Endodermal cell (in vitro differentiated cells): ENCODE results near the gene LOXL3. TPM values are rescaled to one million over a fixed set of nuclear protein-coding genes. Genes with fewer than 3 reads are reported as not detected.
A peak's percentile ranks its signal among the peaks of the same experiment; 100 is the strongest.

Experiments
- DNase-seq: peaks from one replicate; pipeline ENCODE4 v3.0.0-alpha.2; 2017
- H3K27ac ChIP-seq: 2 replicates; pipeline ENCODE4 v1.5.1; 2013; ENCODE audit warnings: mild to moderate bottlenecking, low read depth, low read length, moderate library complexity
- H3K27me3 ChIP-seq: 2 replicates; pipeline ENCODE4 v1.6.1; 2013; ENCODE audit warnings: mild to moderate bottlenecking, low read length, moderate library complexity; ENCODE audit not compliant: insufficient read depth, control insufficient read depth, poor library complexity, severe bottlenecking
- H3K36me3 ChIP-seq: 2 replicates; pipeline ENCODE4 v1.7.0; 2013; ENCODE audit warnings: mild to moderate bottlenecking, low read length, moderate library complexity; ENCODE audit not compliant: control insufficient read depth, insufficient read depth
- H3K4me1 ChIP-seq: one replicate; pipeline ENCODE4 v1.7.0; 2013; ENCODE audit warnings: low read length; ENCODE audit not compliant: control insufficient read depth, insufficient read depth
- H3K4me3 ChIP-seq: 2 replicates; pipeline ENCODE4 v1.5.1; 2013; ENCODE audit warnings: mild to moderate bottlenecking, low read length, moderate library complexity
- H3K9ac ChIP-seq: 2 replicates; pipeline ENCODE4 v1.6.1; 2013; ENCODE audit warnings: mild to moderate bottlenecking, low read length, moderate library complexity; ENCODE audit not compliant: poor library complexity, severe bottlenecking; ENCODE audit errors: extremely low read depth
- H3K9me3 ChIP-seq: 2 replicates; pipeline ENCODE4 v1.6.1; 2013; ENCODE audit warnings: mild to moderate bottlenecking, low read length, moderate library complexity; ENCODE audit not compliant: control insufficient read depth
- H3K27ac Mint-ChIP-seq: 2 replicates; pipeline ENCODE4 v1.8.0; 2020; ENCODE audit warnings: mixed read lengths
- H3K27me3 Mint-ChIP-seq: 2 replicates; pipeline ENCODE4 v1.8.0; 2021; ENCODE audit warnings: mild to moderate bottlenecking, mixed read lengths; ENCODE audit not compliant: insufficient read depth
- H3K36me3 Mint-ChIP-seq: 2 replicates; pipeline ENCODE4 v1.8.0; 2020; ENCODE audit warnings: low read depth, mixed read lengths
- H3K4me1 Mint-ChIP-seq: 2 replicates; pipeline ENCODE4 v1.8.0; 2020; ENCODE audit warnings: mixed read lengths
- H3K4me3 Mint-ChIP-seq: 2 replicates; pipeline ENCODE4 v1.8.0; 2020; ENCODE audit warnings: mild to moderate bottlenecking, moderate library complexity, mixed read lengths
- H3K9me3 Mint-ChIP-seq: 2 replicates; pipeline ENCODE4 v1.8.0; 2020; ENCODE audit warnings: mild to moderate bottlenecking, mixed read lengths
- CTCF ChIP-seq: fragments of 200-600 bp; sonication (generic); conservative IDR thresholded peaks from 2 replicates; pipeline ENCODE4 v1.5.0; 2021; ENCODE audit warnings: antibody characterized with exemption, mild to moderate bottlenecking
- WGBS, 2 experiments: methylation state at CpG; one replicate each; pipeline versions ENCODE4 v1.1.5 to v1.1.7; 2013; ENCODE audit warnings: missing lambda C conversion rate in 2 of 2, mixed read lengths in 1 of 2; ENCODE audit not compliant: insufficient coverage in 1 of 2, insufficient read length in 1 of 2; 5-methylcytosine and 5-hydroxymethylcytosine counted together
- total RNA-seq, 2 donors: library from RNA; stranded (reverse); fragmentation: NEBNext Ultra II Directional in 1 of 2; extraction: Animal tissue kit (Norgen Biotek cat#: 25700) in 1 of 2; gene quantifications; 2 replicates in 1 of 2; 3 replicates in 1 of 2; pipeline ENCODE4 v1.2.1, GENCODE V29; 2021

LOXL3 gene
- total RNA-seq, 2 donors from 2014 or later, result 5.4 to 7.6 TPM

- Histone ChIP-seq H3K36me3 (no peaks in the 10 kb centered on the region), H3K9me3 (no peaks in the 10 kb centered on the region), H3K4me3 (no peak overlapping the region), H3K9ac (no peak overlapping the region), H3K27me3 (peaks cover 17% of the 10 kb centered on the region), H3K27ac (no peak overlapping the region), H3K4me1 (peaks cover 11% of the 10 kb centered on the region)
- no peaks in the 10 kb centered on the region for H3K9me3 Mint-ChIP-seq
- H3K4me3 Mint-ChIP-seq, result no peak overlapping the region
- peaks cover 4% of the 10 kb centered on the region for H3K4me1 Mint-ChIP-seq
- 84 to 88% methylated on average over 4 of the region's 4 CpGs for WGBS, 2 experiments
- no peak for DNase-seq
- peaks cover 9% of the 10 kb centered on the region for H3K27me3 Mint-ChIP-seq
- no peak overlapping the region for H3K27ac Mint-ChIP-seq
- H3K36me3 Mint-ChIP-seq, result no peaks in the 10 kb centered on the region
- no peak for TF ChIP-seq CTCF
These were observed 40.4 kb upstream of the LOXL3 start for GRCh38 chr2:74593826-74594772.

- Histone ChIP-seq H3K4me1 (peaks cover 18% of the 10 kb centered on the region), H3K9ac (no peak overlapping the region), H3K36me3 (no peaks in the 10 kb centered on the region), H3K9me3 (no peaks in the 10 kb centered on the region), H3K27ac (no peak overlapping the region), H3K27me3 (peaks cover 7% of the 10 kb centered on the region), H3K4me3 (no peak overlapping the region)
- no peak for TF ChIP-seq CTCF
- Mint-ChIP-seq H3K27me3 (peaks cover 14% of the 10 kb centered on the region), H3K9me3 (no peaks in the 10 kb centered on the region), H3K27ac (no peak overlapping the region), H3K4me3 (no peak overlapping the region), H3K4me1 (peaks cover 22% of the 10 kb centered on the region), H3K36me3 (no peaks in the 10 kb centered on the region)
- WGBS, 2 experiments, result 90 to 100% methylated on average over 1 to 2 of the region's 2 CpGs
- no peak for DNase-seq
These were observed 34.9 kb upstream of the LOXL3 start for GRCh38 chr2:74588664-74589063.

GRCh38 chr2:74587664-74588277 lies 34.0 kb upstream of the LOXL3 start:
- Histone ChIP-seq H3K27me3 (peaks cover under 1% of the 10 kb centered on the region), H3K4me3 (no peak overlapping the region), H3K27ac (no peak overlapping the region), H3K36me3 (no peaks in the 10 kb centered on the region), H3K9me3 (no peaks in the 10 kb centered on the region), H3K9ac (no peak overlapping the region), H3K4me1 (peaks cover 18% of the 10 kb centered on the region)
- Mint-ChIP-seq H3K27ac (no peak overlapping the region), H3K4me1 (peaks cover 26% of the 10 kb centered on the region), H3K4me3 (no peak overlapping the region), H3K36me3 (no peaks in the 10 kb centered on the region), H3K9me3 (no peaks in the 10 kb centered on the region), H3K27me3 (peaks cover 13% of the 10 kb centered on the region)
- 31% methylated on average over 5 of the region's 6 CpGs; no CpG with 5 or more reads in 1 of the 2 experiments for WGBS, 2 experiments
- peak; percentile 88 for TF ChIP-seq CTCF
- peak; percentile 90 for DNase-seq
